HepG2 (cell line): ENCODE data around the gene DNASE2. TPM values are rescaled to one million over a fixed set of nuclear protein-coding genes. Genes with fewer than 3 reads are reported as not detected.
A peak's percentile ranks its signal among the peaks of the same experiment; 100 is the strongest.

Source experiments
- ATAC-seq: fragments of 200-7000 bp; cut with Tn5 transposase; 3 replicates; pipeline ENCODE4 v1.9.1; 2020; ENCODE audit warnings: mild to moderate bottlenecking, moderate library complexity
- BruUV-seq: library from RNA; stranded (reverse); fragments of 400-500 nt; replicated peaks from 2 replicates; lab custom pipeline; 2021; lab: Mats Ljungman, UMichigan
- CTCF ChIA-PET: fragments of 300-600 bp; formaldehyde crosslinking; extraction: SDS; loops from one replicate; lab custom pipeline; 2021; ENCODE audit warnings: low total read pairs, inconsistent platforms, low intra/inter-chr PET ratio; lab: Yijun Ruan, JAX
- POLR2A ChIA-PET: fragments of 350-600 bp; sonication (Branson Sonifier 250); formaldehyde crosslinking; loops from one replicate; lab custom pipeline; 2020; ENCODE audit warnings: antibody characterized with exemption, inconsistent platforms; lab: Yijun Ruan, JAX
- DNase-seq: peaks from one replicate; pipeline ENCODE4 v3.0.0-alpha.2; 2015; ENCODE audit warnings: low spot score
- FAIRE-seq: peaks from 3 replicates; lab custom pipeline; 2011; peaks lifted over from hg19 to GRCh38; lab: Jason Lieb, UNC
- H2AFZ ChIP-seq: one replicate; pipeline ENCODE4 v1.6.1; 2011; ENCODE audit warnings: low read length, inconsistent platforms
- H3K27ac ChIP-seq: fragments of 300-600 bp; 3 replicates; pipeline ENCODE4 v1.8.0; 2011; ENCODE audit warnings: mixed run types, mild to moderate bottlenecking, mixed read lengths, low read length, inconsistent platforms; ENCODE audit not compliant: insufficient read depth; ENCODE audit errors: extremely low read length
- H3K27me3 ChIP-seq, 2 experiments: fragments of 200-600 bp in 1 of 2; 2 replicates in 1 of 2; 3 replicates in 1 of 2; pipeline versions ENCODE4 v1.6.0 to v1.8.0; 2011; ENCODE audit warnings: low read length in 2 of 2, mild to moderate bottlenecking in 2 of 2, moderate library complexity in 2 of 2, inconsistent platforms in 1 of 2; ENCODE audit not compliant: insufficient read depth in 2 of 2, control insufficient read depth in 1 of 2
- H3K36me3 ChIP-seq, 2 experiments: fragments of 200-600 bp in 1 of 2; replicated peaks in 1 of 2; 2 replicates in 1 of 2; 3 replicates in 1 of 2; pipeline versions ENCODE4 v1.5.1 to v1.8.0; 2011; ENCODE audit warnings: low read length in 2 of 2, inconsistent platforms in 1 of 2; ENCODE audit not compliant: insufficient read depth in 2 of 2, control insufficient read depth in 1 of 2
- H3K4me1 ChIP-seq: 2 replicates; pipeline ENCODE4 v1.5.1; 2012; ENCODE audit warnings: low read length, inconsistent platforms; ENCODE audit not compliant: insufficient read depth
- H3K4me2 ChIP-seq: 2 replicates; pipeline ENCODE4 v1.6.0; 2011; ENCODE audit warnings: low read depth, low read length, inconsistent platforms
- H3K4me3 ChIP-seq, 3 experiments: fragments of 200-600 bp in 1 of 3; sonication (generic), shearing (Covaris generic) in 1 of 3; replicated peaks in 1 of 3; 2 replicates each; pipeline ENCODE4 v1.5.1; 2011 to 2016; ENCODE audit warnings: low read length in 3 of 3, inconsistent platforms in 2 of 3, low read depth in 2 of 3, mild to moderate bottlenecking in 2 of 3, control low read depth in 1 of 3, mixed read lengths in 1 of 3; ENCODE audit not compliant: insufficient read depth in 1 of 3
- H3K79me2 ChIP-seq: one replicate; pipeline ENCODE4 v1.6.1; 2011; ENCODE audit warnings: low read length, inconsistent platforms; ENCODE audit not compliant: insufficient read depth
- H3K9ac ChIP-seq: 2 replicates; pipeline ENCODE4 v1.6.0; 2011; ENCODE audit warnings: mild to moderate bottlenecking, low read depth, low read length, inconsistent platforms; ENCODE audit not compliant: insufficient read depth
- H3K9me3 ChIP-seq: 2 replicates; pipeline ENCODE4 v1.5.1; 2012; ENCODE audit warnings: mild to moderate bottlenecking, low read length
- H4K20me1 ChIP-seq: 2 replicates; pipeline ENCODE4 v1.6.0; 2011; ENCODE audit warnings: inconsistent platforms, mild to moderate bottlenecking, low read length, moderate library complexity; ENCODE audit not compliant: insufficient read depth
- GABPA ChIP-seq, 2 experiments: IDR thresholded peaks; 2 replicates each; pipeline ENCODE4 v1.6.1; 2011 to 2016; ENCODE audit warnings: low read depth in 2 of 2, low read length in 1 of 2, missing biosample characterization in 1 of 2, missing genetic modification characterization in 1 of 2
- KDM3A ChIP-seq: IDR thresholded peaks from 2 replicates; pipeline ENCODE4 v1.6.1; 2018; ENCODE audit warnings: low read depth, missing compliant biosample characterization
- MNT ChIP-seq: fragments of 450-650 bp; IDR thresholded peaks from 2 replicates; pipeline ENCODE4 v1.6.1; 2016
- SSRP1 ChIP-seq: IDR thresholded peaks from 2 replicates; pipeline ENCODE4 v1.6.1; 2016; ENCODE audit warnings: control low read depth
- ZFX ChIP-seq: sonication (generic); formaldehyde crosslinking; IDR thresholded peaks from 2 replicates; pipeline ENCODE4 v1.4.0; 2020; ENCODE audit warnings: mild to moderate bottlenecking, low read depth, missing genetic modification reagents, moderate library complexity
- ZMAT5 ChIP-seq: sonication (generic); formaldehyde crosslinking; IDR thresholded peaks from 2 replicates; pipeline ENCODE4 v1.5.0; 2020; ENCODE audit warnings: mild to moderate bottlenecking, low read depth, missing genetic modification reagents, borderline replicate concordance
- ZNF589 ChIP-seq: sonication (generic); formaldehyde crosslinking; conservative IDR thresholded peaks from 2 replicates; pipeline ENCODE4 v1.8.0; 2022; ENCODE audit warnings: mild to moderate bottlenecking, moderate library complexity, missing genetic modification reagents
- ZNF7 ChIP-seq: IDR thresholded peaks from 2 replicates; pipeline ENCODE4 v1.6.1; 2016; ENCODE audit warnings: missing biosample characterization, missing genetic modification reagents
- WGBS: methylation state at CpG from one replicate; pipeline ENCODE4 v1.1.6; 2017; ENCODE audit warnings: low lambda C conversion rate; 5-methylcytosine and 5-hydroxymethylcytosine counted together
- in situ Hi-C: cut with HindIII; loops from 2 replicates; pipeline ENCODE4 v1.10.0; 2017; ENCODE audit warnings: low pct_unique_long_range_greater_than_20kb; ENCODE audit not compliant: extremely low pct_ligation_motif_present
- intact Hi-C: fragments of 100-400 bp; cut with micrococcal nuclease; formaldehyde crosslinking; loops from one replicate; pipeline ENCODE4 v1.10.0; 2022; ENCODE audit not compliant: unreplicated experiment
- polyA plus RNA-seq, 8 experiments: library from polyadenylated mRNA; depleted of rRNA in 3 of 8; stranded (reverse) in 7 of 8; unstranded in 1 of 8; fragments of >200 nt; fragmentation: Illumina TruSeq in 4 of 8; extraction: Trizol in 4 of 8; gene quantifications; 2 replicates each; pipeline versions ENCODE4 v1.2.1 to v1.2.3, GENCODE V29; 2011 to 2016; ENCODE audit warnings: low read depth in 4 of 8, missing spikeins in 1 of 8, mixed read lengths in 1 of 8; ENCODE audit not compliant: insufficient read depth in 1 of 8
- total RNA-seq, 5 experiments: library from RNA; depleted of rRNA; stranded (reverse); fragments of >200 nt; fragmentation: Illumina TruSeq; extraction: Trizol; gene quantifications; 2 replicates each; pipeline ENCODE4 v1.2.3, GENCODE V29; 2016; ENCODE audit warnings: low read depth in 1 of 5
- TF ChIP-seq, protein P1 (sequence below): sonication (generic); formaldehyde crosslinking; IDR thresholded peaks from 2 replicates; pipeline ENCODE4 v1.4.0; 2020; ENCODE audit warnings: mild to moderate bottlenecking, missing genetic modification reagents, borderline replicate concordance

DNASE2 gene
- total and polyA plus RNA-seq, 2 of the 13 experiments (the other 11 are each of a cell fraction or from before 2014, with no cell fraction given) = 7.5 to 16.2 TPM

DNA sequence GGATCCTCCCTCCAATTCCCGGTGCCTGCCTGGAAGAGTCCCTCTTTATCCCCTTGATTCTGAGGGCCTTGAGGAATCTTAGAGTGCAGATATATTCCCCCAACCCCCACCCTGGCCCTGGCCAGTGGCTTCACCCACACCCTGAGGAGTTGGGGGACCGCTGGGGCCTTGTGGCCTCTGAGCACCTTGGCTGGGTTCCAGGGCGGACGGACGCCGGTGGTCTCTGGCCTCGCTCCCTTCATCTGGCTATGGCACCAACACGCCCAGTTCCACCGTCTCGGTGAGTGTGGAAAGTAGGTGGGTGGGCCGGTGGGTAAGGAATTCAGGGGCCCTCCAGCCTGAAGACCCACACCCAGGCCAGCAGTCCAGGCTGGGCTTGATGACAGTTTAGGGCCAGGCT, 37.9 kb downstream of the DNASE2 start (continued):
- TF ChIP-seq, protein P1, sequence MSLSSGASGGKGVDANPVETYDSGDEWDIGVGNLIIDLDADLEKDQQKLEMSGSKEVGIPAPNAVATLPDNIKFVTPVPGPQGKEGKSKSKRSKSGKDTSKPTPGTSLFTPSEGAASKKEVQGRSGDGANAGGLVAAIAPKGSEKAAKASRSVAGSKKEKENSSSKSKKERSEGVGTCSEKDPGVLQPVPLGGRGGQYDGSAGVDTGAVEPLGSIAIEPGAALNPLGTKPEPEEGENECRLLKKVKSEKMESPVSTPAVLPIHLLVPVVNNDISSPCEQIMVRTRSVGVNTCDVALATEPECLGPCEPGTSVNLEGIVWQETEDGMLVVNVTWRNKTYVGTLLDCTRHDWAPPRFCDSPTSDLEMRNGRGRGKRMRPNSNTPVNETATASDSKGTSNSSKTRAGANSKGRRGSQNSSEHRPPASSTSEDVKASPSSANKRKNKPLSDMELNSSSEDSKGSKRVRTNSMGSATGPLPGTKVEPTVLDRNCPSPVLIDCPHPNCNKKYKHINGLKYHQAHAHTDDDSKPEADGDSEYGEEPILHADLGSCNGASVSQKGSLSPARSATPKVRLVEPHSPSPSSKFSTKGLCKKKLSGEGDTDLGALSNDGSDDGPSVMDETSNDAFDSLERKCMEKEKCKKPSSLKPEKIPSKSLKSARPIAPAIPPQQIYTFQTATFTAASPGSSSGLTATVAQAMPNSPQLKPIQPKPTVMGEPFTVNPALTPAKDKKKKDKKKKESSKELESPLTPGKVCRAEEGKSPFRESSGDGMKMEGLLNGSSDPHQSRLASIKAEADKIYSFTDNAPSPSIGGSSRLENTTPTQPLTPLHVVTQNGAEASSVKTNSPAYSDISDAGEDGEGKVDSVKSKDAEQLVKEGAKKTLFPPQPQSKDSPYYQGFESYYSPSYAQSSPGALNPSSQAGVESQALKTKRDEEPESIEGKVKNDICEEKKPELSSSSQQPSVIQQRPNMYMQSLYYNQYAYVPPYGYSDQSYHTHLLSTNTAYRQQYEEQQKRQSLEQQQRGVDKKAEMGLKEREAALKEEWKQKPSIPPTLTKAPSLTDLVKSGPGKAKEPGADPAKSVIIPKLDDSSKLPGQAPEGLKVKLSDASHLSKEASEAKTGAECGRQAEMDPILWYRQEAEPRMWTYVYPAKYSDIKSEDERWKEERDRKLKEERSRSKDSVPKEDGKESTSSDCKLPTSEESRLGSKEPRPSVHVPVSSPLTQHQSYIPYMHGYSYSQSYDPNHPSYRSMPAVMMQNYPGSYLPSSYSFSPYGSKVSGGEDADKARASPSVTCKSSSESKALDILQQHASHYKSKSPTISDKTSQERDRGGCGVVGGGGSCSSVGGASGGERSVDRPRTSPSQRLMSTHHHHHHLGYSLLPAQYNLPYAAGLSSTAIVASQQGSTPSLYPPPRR (CRISPR knock-in tag) = no peak
- TF ChIP-seq KDM3A (CRISPR knock-in tag) (no peak), ZNF7 (no peak)

DNA sequence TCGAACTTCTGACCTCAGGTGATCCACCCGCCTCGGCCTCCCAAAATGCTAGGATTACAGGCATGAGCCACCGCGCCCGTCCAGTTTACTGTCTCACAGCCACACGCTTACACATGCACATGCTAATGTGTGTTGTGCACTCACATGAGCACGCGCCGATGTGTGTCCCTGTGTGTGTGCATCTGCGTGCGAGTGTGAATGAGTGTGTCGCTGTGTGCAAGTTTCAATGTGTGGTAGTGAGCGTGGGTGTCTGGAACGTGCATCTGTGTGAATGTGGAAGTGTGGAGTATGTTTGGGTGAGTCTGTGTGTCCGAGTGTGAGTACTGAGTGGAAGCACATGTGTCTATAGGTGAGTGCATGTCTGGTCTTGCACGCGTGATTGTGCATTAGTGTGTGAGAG, 38.7 kb downstream of the DNASE2 start:
- DNase-seq = no peak

More for the DNA sequence above, 38.7 kb downstream of the DNASE2 start:
- Histone ChIP-seq H3K4me2 (no peak overlapping the region), H3K4me3 (no peak overlapping the region), H3K79me2 (no peaks in the 10 kb centered on the region), H2AFZ (no peak overlapping the region), H3K36me3 (no peaks in the 10 kb centered on the region), H4K20me1 (no peaks in the 10 kb centered on the region), H3K9me3 (no peaks in the 10 kb centered on the region), H3K4me1 (peaks cover 13% of the 10 kb centered on the region), H3K27ac (no peak overlapping the region), H3K27me3 (no peaks in the 10 kb centered on the region; a peak in 1 of 5 replicates), H3K9ac (no peak overlapping the region)
- intact Hi-C loops (no loop called here), in situ Hi-C loops (no loop called here)
- no TSS peak for BruUV-seq
- CTCF ChIA-PET = no interaction called here
- FAIRE-seq = no peak
- TF ChIP-seq MNT (peak; percentile 50), GABPA (IDR thresholded peaks at IDR 0.05; ENCODE audit: low read depth, low read length) (no peak), GABPA (CRISPR knock-in tag; IDR thresholded peaks at IDR 0.05; ENCODE audit: low read depth) (no peak), SSRP1 (CRISPR knock-in tag) (no peak), ZNF589 (CRISPR knock-in tag) (no peak), ZFX (CRISPR knock-in tag) (no peak), ZMAT5 (no peak)
- POLR2A ChIA-PET = no interaction called here
- WGBS = 88% methylated on average over 18 of the region's 18 CpGs
- no peak for ATAC-seq
